ENCODE data around the gene MAP3K4.
"Not testable (repeated sequence)": the region's sequence is repeated elsewhere in the genome, so short reads cannot be mapped to it uniquely, and the experiment has no call there.

The MAP3K4 gene

GRCh38 chr6:160983377-160983948 is 8.1 kb upstream of the MAP3K4 start:
- H3K36me3 ChIP-seq (ENCODE audit: control insufficient read depth in 5 of 5, insufficient read depth in 5 of 5, low read length in 5 of 5); H3K27me3 ChIP-seq (ENCODE audit: control insufficient read depth in 5 of 5, insufficient read depth in 4 of 5, low read length in 5 of 5); H3K9ac ChIP-seq (ENCODE audit: low read length in 5 of 5); H3K9me3 ChIP-seq (ENCODE audit: control insufficient read depth in 5 of 5, low read length in 5 of 5); H3K4me1 ChIP-seq (ENCODE audit: control insufficient read depth in 5 of 5, insufficient read depth in 5 of 5, low read length in 5 of 5); H3K27ac ChIP-seq (ENCODE audit: low read depth, low read length); H3K4me3 ChIP-seq (ENCODE audit: low read depth in 1 of 5, low read length in 5 of 5): not testable (repeated sequence)

- Histone ChIP-seq H3K27me3 (ENCODE audit: control insufficient read depth in 5 of 5, insufficient read depth in 4 of 5, low read length in 5 of 5) (no peaks in the 10 kb centered on the region), H3K36me3 (ENCODE audit: control insufficient read depth in 5 of 5, insufficient read depth in 5 of 5, low read length in 5 of 5) (no peaks in the 10 kb centered on the region), H3K9ac (ENCODE audit: low read length in 5 of 5) (no peak overlapping the region), H3K27ac (ENCODE audit: low read depth, low read length) (no peak overlapping the region), H3K4me1 (ENCODE audit: control insufficient read depth in 5 of 5, insufficient read depth in 5 of 5, low read length in 5 of 5) (peaks cover 0 to 7% (median 5%) of the 10 kb centered on the region in 5 donors), H3K9me3 (ENCODE audit: control insufficient read depth in 5 of 5, low read length in 5 of 5) (peaks cover 0 to 8% (median 5%) of the 10 kb centered on the region in 5 donors), H3K4me3 (ENCODE audit: low read depth in 1 of 5, low read length in 5 of 5) (no peak overlapping the region)
Observed at GRCh38 chr6:160986851-160987250, 4.7 kb upstream of the MAP3K4 start.

GRCh38 chr6:160987265-160987664 is 4.3 kb upstream of the MAP3K4 start:
- H3K9ac ChIP-seq (ENCODE audit: low read length in 5 of 5), result no peak overlapping the region
- H3K27me3 ChIP-seq (ENCODE audit: control insufficient read depth in 5 of 5, insufficient read depth in 4 of 5, low read length in 5 of 5), result no peaks in the 10 kb centered on the region
- H3K4me1 ChIP-seq (ENCODE audit: control insufficient read depth in 5 of 5, insufficient read depth in 5 of 5, low read length in 5 of 5), result peaks cover 2 to 10% (median 8%) of the 10 kb centered on the region in 5 donors
- H3K36me3 ChIP-seq (ENCODE audit: control insufficient read depth in 5 of 5, insufficient read depth in 5 of 5, low read length in 5 of 5), result no peaks in the 10 kb centered on the region
- no peak overlapping the region for H3K4me3 ChIP-seq (ENCODE audit: low read depth in 1 of 5, low read length in 5 of 5)
- peaks cover 0 to 8% (median 5%) of the 10 kb centered on the region in 5 donors for H3K9me3 ChIP-seq (ENCODE audit: control insufficient read depth in 5 of 5, low read length in 5 of 5)
- no peak overlapping the region for H3K27ac ChIP-seq (ENCODE audit: low read depth, low read length)

- peak overlapping the region; percentile 63 to 84 (median 79) for H3K9ac ChIP-seq (ENCODE audit: low read length in 5 of 5)
Observed at GRCh38 chr6:160990847-160991405, 643 bp upstream of the MAP3K4 start.

GRCh38 chr6:160992061-160992979 is 751 bp downstream of the MAP3K4 start:
- Histone ChIP-seq H3K27me3 (ENCODE audit: control insufficient read depth in 5 of 5, insufficient read depth in 4 of 5, low read length in 5 of 5) (no peaks in the 10 kb centered on the region), H3K4me1 (ENCODE audit: control insufficient read depth in 5 of 5, insufficient read depth in 5 of 5, low read length in 5 of 5) (peaks cover 0 to 23% (median 17%) of the 10 kb centered on the region in 5 donors), H3K9me3 (ENCODE audit: control insufficient read depth in 5 of 5, low read length in 5 of 5) (no peaks in the 10 kb centered on the region), H3K4me3 (ENCODE audit: low read depth in 1 of 5, low read length in 5 of 5) (peak overlapping the region; percentile 74 to 96 (median 93)), H3K36me3 (ENCODE audit: control insufficient read depth in 5 of 5, insufficient read depth in 5 of 5, low read length in 5 of 5) (no peaks in the 10 kb centered on the region), H3K9ac (ENCODE audit: low read length in 5 of 5) (peak overlapping the region; percentile 1 to 87 (median 84)), H3K27ac (ENCODE audit: low read depth, low read length) (peak overlapping the region; percentile 86)

More at GRCh38 chr6:160990847-160991405, 643 bp upstream of the MAP3K4 start:
- H3K27me3 ChIP-seq (ENCODE audit: control insufficient read depth in 5 of 5, insufficient read depth in 4 of 5, low read length in 5 of 5), result no peaks in the 10 kb centered on the region
- peaks cover 2 to 17% (median 15%) of the 10 kb centered on the region in 5 donors for H3K4me1 ChIP-seq (ENCODE audit: control insufficient read depth in 5 of 5, insufficient read depth in 5 of 5, low read length in 5 of 5)
- H3K27ac ChIP-seq (ENCODE audit: low read depth, low read length), result peak overlapping the region; percentile 86
- H3K9me3 ChIP-seq (ENCODE audit: control insufficient read depth in 5 of 5, low read length in 5 of 5), result no peaks in the 10 kb centered on the region
- H3K36me3 ChIP-seq (ENCODE audit: control insufficient read depth in 5 of 5, insufficient read depth in 5 of 5, low read length in 5 of 5), result no peaks in the 10 kb centered on the region
- peak overlapping the region; percentile 74 to 94 (median 87) for H3K4me3 ChIP-seq (ENCODE audit: low read depth in 1 of 5, low read length in 5 of 5)

- H3K4me1 ChIP-seq (ENCODE audit: control insufficient read depth in 5 of 5, insufficient read depth in 5 of 5, low read length in 5 of 5), result peaks cover 0 to 23% (median 17%) of the 10 kb centered on the region in 5 donors
- H3K9ac ChIP-seq (ENCODE audit: low read length in 5 of 5), result peak overlapping the region in 2 of 5 donors; percentile 1 to 87
- no peaks in the 10 kb centered on the region for H3K27me3 ChIP-seq (ENCODE audit: control insufficient read depth in 5 of 5, insufficient read depth in 4 of 5, low read length in 5 of 5)
- H3K36me3 ChIP-seq (ENCODE audit: control insufficient read depth in 5 of 5, insufficient read depth in 5 of 5, low read length in 5 of 5), result no peaks in the 10 kb centered on the region
- peak overlapping the region; percentile 74 to 96 (median 93) for H3K4me3 ChIP-seq (ENCODE audit: low read depth in 1 of 5, low read length in 5 of 5)
- no peaks in the 10 kb centered on the region for H3K9me3 ChIP-seq (ENCODE audit: control insufficient read depth in 5 of 5, low read length in 5 of 5)
- H3K27ac ChIP-seq (ENCODE audit: low read depth, low read length), result no peak overlapping the region
Observed at GRCh38 chr6:160992980-160993314, 1.4 kb downstream of the MAP3K4 start.

- Histone ChIP-seq H3K9me3 (ENCODE audit: control insufficient read depth in 5 of 5, low read length in 5 of 5) (no peaks in the 10 kb centered on the region), H3K36me3 (ENCODE audit: control insufficient read depth in 5 of 5, insufficient read depth in 5 of 5, low read length in 5 of 5) (no peaks in the 10 kb centered on the region), H3K27me3 (ENCODE audit: control insufficient read depth in 5 of 5, insufficient read depth in 4 of 5, low read length in 5 of 5) (no peaks in the 10 kb centered on the region), H3K9ac (ENCODE audit: low read length in 5 of 5) (no peak overlapping the region), H3K27ac (ENCODE audit: low read depth, low read length) (no peak overlapping the region), H3K4me3 (ENCODE audit: low read depth in 1 of 5, low read length in 5 of 5) (no peak overlapping the region), H3K4me1 (ENCODE audit: control insufficient read depth in 5 of 5, insufficient read depth in 5 of 5, low read length in 5 of 5) (peaks cover 0 to 23% (median 17%) of the 10 kb centered on the region in 5 donors)
Observed at GRCh38 chr6:160995271-160995670, 3.7 kb downstream of the MAP3K4 start.

GRCh38 chr6:160996131-160996601 is 4.6 kb downstream of the MAP3K4 start:
- Histone ChIP-seq H3K4me1 (ENCODE audit: control insufficient read depth in 5 of 5, insufficient read depth in 5 of 5, low read length in 5 of 5) (peaks cover 0 to 22% (median 9%) of the 10 kb centered on the region in 5 donors), H3K9ac (ENCODE audit: low read length in 5 of 5) (no peak overlapping the region), H3K27ac (ENCODE audit: low read depth, low read length) (no peak overlapping the region), H3K9me3 (ENCODE audit: control insufficient read depth in 5 of 5, low read length in 5 of 5) (no peaks in the 10 kb centered on the region), H3K4me3 (ENCODE audit: low read depth in 1 of 5, low read length in 5 of 5) (no peak overlapping the region), H3K36me3 (ENCODE audit: control insufficient read depth in 5 of 5, insufficient read depth in 5 of 5, low read length in 5 of 5) (no peaks in the 10 kb centered on the region), H3K27me3 (ENCODE audit: control insufficient read depth in 5 of 5, insufficient read depth in 4 of 5, low read length in 5 of 5) (no peaks in the 10 kb centered on the region)

GRCh38 chr6:160998217-160998616 is 6.6 kb downstream of the MAP3K4 start:
- Histone ChIP-seq H3K4me3 (ENCODE audit: low read depth in 1 of 5, low read length in 5 of 5) (no peak overlapping the region), H3K9me3 (ENCODE audit: control insufficient read depth in 5 of 5, low read length in 5 of 5) (no peaks in the 10 kb centered on the region), H3K36me3 (ENCODE audit: control insufficient read depth in 5 of 5, insufficient read depth in 5 of 5, low read length in 5 of 5) (no peaks in the 10 kb centered on the region), H3K9ac (ENCODE audit: low read length in 5 of 5) (no peak overlapping the region), H3K27ac (ENCODE audit: low read depth, low read length) (no peak overlapping the region), H3K27me3 (ENCODE audit: control insufficient read depth in 5 of 5, insufficient read depth in 4 of 5, low read length in 5 of 5) (no peaks in the 10 kb centered on the region), H3K4me1 (ENCODE audit: control insufficient read depth in 5 of 5, insufficient read depth in 5 of 5, low read length in 5 of 5) (peaks cover 0 to 12% (median 5%) of the 10 kb centered on the region in 5 donors)

GRCh38 chr6:160998766-160999165 is 7.2 kb downstream of the MAP3K4 start:
- Histone ChIP-seq H3K36me3 (ENCODE audit: control insufficient read depth in 5 of 5, insufficient read depth in 5 of 5, low read length in 5 of 5) (no peaks in the 10 kb centered on the region), H3K9ac (ENCODE audit: low read length in 5 of 5) (no peak overlapping the region), H3K27ac (ENCODE audit: low read depth, low read length) (no peak overlapping the region), H3K27me3 (ENCODE audit: control insufficient read depth in 5 of 5, insufficient read depth in 4 of 5, low read length in 5 of 5) (no peaks in the 10 kb centered on the region), H3K9me3 (ENCODE audit: control insufficient read depth in 5 of 5, low read length in 5 of 5) (no peaks in the 10 kb centered on the region), H3K4me1 (ENCODE audit: control insufficient read depth in 5 of 5, insufficient read depth in 5 of 5, low read length in 5 of 5) (peaks cover 0 to 12% (median 5%) of the 10 kb centered on the region in 5 donors), H3K4me3 (ENCODE audit: low read depth in 1 of 5, low read length in 5 of 5) (no peak overlapping the region)
